ENCODE measurements around the gene EIF3L. TPM values are rescaled to one million over a fixed set of nuclear protein-coding genes. Genes with fewer than 3 reads are reported as not detected.

Gene EIF3L
- total RNA-seq, 1 experiment from 2014 or later: 252 TPM

GRCh38 chr22:37926771-37927636 lies 77.8 kb downstream of the EIF3L start:
- Histone ChIP-seq H3K27me3 (replicated peaks) (no peaks in the 10 kb centered on the region), H3K36me3 (peaks cover 93% of the 10 kb centered on the region), H3K4me3 (no peak overlapping the region), H3K9me3 (replicated peaks) (no peaks in the 10 kb centered on the region), H3K4me1 (replicated peaks) (peaks cover 6% of the 10 kb centered on the region), H3K27ac (no peak overlapping the region)
- DNase-seq (ENCODE audit: low read depth in 1 of 2, low spot score in 2 of 2): no peak

- Histone ChIP-seq H3K9me3 (replicated peaks) (no peaks in the 10 kb centered on the region), H3K27me3 (replicated peaks) (no peaks in the 10 kb centered on the region), H3K4me3 (no peak overlapping the region), H3K4me1 (replicated peaks) (peaks cover 6% of the 10 kb centered on the region), H3K27ac (no peak overlapping the region), H3K36me3 (peaks cover 99% of the 10 kb centered on the region)
- no peak for DNase-seq (ENCODE audit: low read depth in 1 of 2, low spot score in 2 of 2)
Measured at GRCh38 chr22:37927637-37927936, 78.4 kb downstream of the EIF3L start.

- Histone ChIP-seq H3K4me1 (replicated peaks) (peaks cover 21% of the 10 kb centered on the region), H3K27me3 (replicated peaks) (no peaks in the 10 kb centered on the region), H3K9me3 (replicated peaks) (no peaks in the 10 kb centered on the region), H3K4me3 (no peak overlapping the region), H3K27ac (no peak overlapping the region), H3K36me3 (peaks cover 96% of the 10 kb centered on the region)
- DNase-seq (ENCODE audit: low read depth in 1 of 2, low spot score in 2 of 2): no peak
Measured at GRCh38 chr22:37929390-37929789, 80.2 kb downstream of the EIF3L start.

- H3K36me3 ChIP-seq: peaks cover 91% of the 10 kb centered on the region
- H3K4me1 ChIP-seq (replicated peaks): peaks cover 21% of the 10 kb centered on the region
- no peak overlapping the region for H3K4me3 ChIP-seq
- H3K27ac ChIP-seq: no peak overlapping the region
- DNase-seq (ENCODE audit: low read depth in 1 of 2, low spot score in 2 of 2): peak in 1 of 2 experiments; percentile 28
- H3K27me3 ChIP-seq (replicated peaks): no peaks in the 10 kb centered on the region
- no peaks in the 10 kb centered on the region for H3K9me3 ChIP-seq (replicated peaks)
Measured at GRCh38 chr22:37930270-37930951, 81.2 kb downstream of the EIF3L start.

- DNase-seq (ENCODE audit: low read depth in 1 of 2, low spot score in 2 of 2): no peak
- Histone ChIP-seq H3K27ac (no peak overlapping the region), H3K36me3 (peaks cover 88% of the 10 kb centered on the region), H3K9me3 (replicated peaks) (no peaks in the 10 kb centered on the region), H3K4me1 (replicated peaks) (peaks cover 21% of the 10 kb centered on the region), H3K27me3 (replicated peaks) (no peaks in the 10 kb centered on the region), H3K4me3 (no peak overlapping the region)
Measured at GRCh38 chr22:37930952-37931440, 81.8 kb downstream of the EIF3L start.

- Histone ChIP-seq H3K27ac (no peak overlapping the region), H3K4me3 (no peak overlapping the region), H3K4me1 (replicated peaks) (peaks cover 21% of the 10 kb centered on the region), H3K9me3 (replicated peaks) (no peaks in the 10 kb centered on the region), H3K27me3 (replicated peaks) (no peaks in the 10 kb centered on the region), H3K36me3 (peaks cover 88% of the 10 kb centered on the region)
- DNase-seq (ENCODE audit: low read depth in 1 of 2, low spot score in 2 of 2): no peak
Measured at GRCh38 chr22:37931893-37932389, 82.7 kb downstream of the EIF3L start.

- Histone ChIP-seq H3K27me3 (replicated peaks) (no peaks in the 10 kb centered on the region), H3K9me3 (replicated peaks) (no peaks in the 10 kb centered on the region), H3K4me1 (replicated peaks) (peaks cover 21% of the 10 kb centered on the region), H3K4me3 (no peak overlapping the region), H3K36me3 (peaks cover 85% of the 10 kb centered on the region), H3K27ac (no peak overlapping the region)
- DNase-seq (ENCODE audit: low read depth in 1 of 2, low spot score in 2 of 2): no peak
Measured at GRCh38 chr22:37932401-37932800, 83.2 kb downstream of the EIF3L start.

- Histone ChIP-seq H3K36me3 (peaks cover 85% of the 10 kb centered on the region), H3K4me3 (no peak overlapping the region), H3K27ac (peak overlapping the region; percentile 29), H3K4me1 (replicated peaks) (peaks cover 21% of the 10 kb centered on the region), H3K27me3 (replicated peaks) (no peaks in the 10 kb centered on the region), H3K9me3 (replicated peaks) (no peaks in the 10 kb centered on the region)
- no peak for DNase-seq (ENCODE audit: low read depth in 1 of 2, low spot score in 2 of 2)
Measured at GRCh38 chr22:37932821-37933578, 83.8 kb downstream of the EIF3L start.

GRCh38 chr22:37933711-37934376 lies 84.6 kb downstream of the EIF3L start:
- no peak overlapping the region for H3K4me3 ChIP-seq

More at GRCh38 chr22:37933711-37934376, 84.6 kb downstream of the EIF3L start:
- no peaks in the 10 kb centered on the region for H3K9me3 ChIP-seq (replicated peaks)
- H3K4me1 ChIP-seq (replicated peaks): peaks cover 21% of the 10 kb centered on the region
- peak overlapping the region; percentile 29 for H3K27ac ChIP-seq
- peak; percentile 95 to 96 for DNase-seq (ENCODE audit: low read depth in 1 of 2, low spot score in 2 of 2)
- no peaks in the 10 kb centered on the region for H3K27me3 ChIP-seq (replicated peaks)
- peaks cover 82% of the 10 kb centered on the region for H3K36me3 ChIP-seq

Other genes starting within 250 kb of the EIF3L start
- gene GGA1, start 240.6 kb upstream of the EIF3L start, total RNA-seq (2014; rRNA removed; shearing (Covaris generic)): 22.6 and 34.9 TPM in 2 replicates
- gene SH3BP1, start 209.8 kb upstream of the EIF3L start, total RNA-seq (2014; rRNA removed; shearing (Covaris generic)): 8.2 and 13.6 TPM in 2 replicates
- 47.1 and 47.7 TPM in 2 replicates for gene PDXP, start 190.7 kb upstream of the EIF3L start, total RNA-seq (2014; rRNA removed; shearing (Covaris generic))
- gene LGALS1, start 173.8 kb upstream of the EIF3L start, total RNA-seq (2014; rRNA removed; shearing (Covaris generic)): 5,490 and 8,922 TPM in 2 replicates
- gene NOL12, start 163.1 kb upstream of the EIF3L start, total RNA-seq (2014; rRNA removed; shearing (Covaris generic)): 32.1 and 38.0 TPM in 2 replicates
- gene TRIOBP, start 152.4 kb upstream of the EIF3L start, total RNA-seq (2014; rRNA removed; shearing (Covaris generic)): 90.4 and 92.5 TPM in 2 replicates
- gene GCAT, start 41.5 kb upstream of the EIF3L start, total RNA-seq (2014; rRNA removed; shearing (Covaris generic)): 54.7 and 60.9 TPM in 2 replicates
- not detected in 2 replicates for gene GALR3, start 26.0 kb upstream of the EIF3L start, total RNA-seq (2014; rRNA removed; shearing (Covaris generic))
- gene ANKRD54, start 5.1 kb upstream of the EIF3L start, total RNA-seq (2014; rRNA removed; shearing (Covaris generic)): 43.8 and 71.2 TPM in 2 replicates
- 37.8 and 61.1 TPM in 2 replicates for gene MICALL1, start 56.9 kb downstream of the EIF3L start, total RNA-seq (2014; rRNA removed; shearing (Covaris generic))
- not detected in 2 replicates for gene C22orf23, start 104.2 kb downstream of the EIF3L start, total RNA-seq (2014; rRNA removed; shearing (Covaris generic))
- gene POLR2F, start 104.3 kb downstream of the EIF3L start, total RNA-seq (2014; rRNA removed; shearing (Covaris generic)): 77.3 and 99.6 TPM in 2 replicates
- gene SOX10, start 135.1 kb downstream of the EIF3L start, total RNA-seq (2014; rRNA removed; shearing (Covaris generic)): not detected in 2 replicates
- gene PICK1, start 208.0 kb downstream of the EIF3L start, total RNA-seq (2014; rRNA removed; shearing (Covaris generic)): 2.8 and 5.4 TPM in 2 replicates
- not detected in 2 replicates for gene SLC16A8, start 234.8 kb downstream of the EIF3L start, total RNA-seq (2014; rRNA removed; shearing (Covaris generic))